Right lobe of liver (tissue), 4 donors: ENCODE data around the gene MTAP.

Experiments
- POLR2A ChIP-seq: fragments of 450-650 bp; IDR thresholded peaks from one replicate; pipeline ENCODE4 v1.6.1; 2017; ENCODE audit warnings: antibody characterized with exemption, mild to moderate bottlenecking
- TF ChIP-seq, protein P1 (sequence below), 4 donors: fragments of 200-600 bp in 3 of 4; fragments of 450-650 bp in 1 of 4; IDR thresholded peaks; one replicate each; pipeline versions ENCODE4 v1.5.1 to v1.8.0; 2016 to 2022; ENCODE audit warnings: antibody characterized with exemption in 4 of 4, mild to moderate bottlenecking in 2 of 4
- donor health status: DM: no; HTN: no; CAD: no.
- donor health status: DM: no; HTN: no; CAD: no.
- donor health status: DM: no; HTN: yes; CAD: no.

DNA sequence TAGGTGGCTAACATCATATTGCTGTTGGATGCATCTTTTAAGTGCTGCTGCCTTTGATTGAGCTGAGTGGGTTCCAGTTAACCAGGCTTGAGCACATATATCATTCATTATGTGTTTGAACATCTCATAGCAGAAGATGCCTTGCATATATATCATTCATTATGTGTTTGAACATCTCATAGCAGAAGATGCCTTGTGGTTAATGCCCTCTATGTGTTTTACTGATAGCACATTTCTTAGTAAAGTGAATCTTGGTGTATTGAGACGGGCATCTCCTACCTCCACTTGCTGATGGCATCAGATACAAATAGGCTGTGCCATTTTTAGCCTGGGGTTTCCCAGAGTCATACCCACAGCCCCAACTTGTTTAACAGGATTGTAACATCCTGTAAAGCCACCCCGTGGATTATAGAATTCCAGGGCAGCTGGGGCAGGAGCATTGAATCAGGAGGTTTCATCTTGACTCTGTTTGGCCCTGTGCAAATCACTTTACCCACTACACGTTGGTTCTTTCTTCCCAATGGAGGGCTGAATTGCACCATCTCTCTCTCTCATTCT lies 26.5 kb downstream of the MTAP start:
- TF ChIP-seq, protein P1, sequence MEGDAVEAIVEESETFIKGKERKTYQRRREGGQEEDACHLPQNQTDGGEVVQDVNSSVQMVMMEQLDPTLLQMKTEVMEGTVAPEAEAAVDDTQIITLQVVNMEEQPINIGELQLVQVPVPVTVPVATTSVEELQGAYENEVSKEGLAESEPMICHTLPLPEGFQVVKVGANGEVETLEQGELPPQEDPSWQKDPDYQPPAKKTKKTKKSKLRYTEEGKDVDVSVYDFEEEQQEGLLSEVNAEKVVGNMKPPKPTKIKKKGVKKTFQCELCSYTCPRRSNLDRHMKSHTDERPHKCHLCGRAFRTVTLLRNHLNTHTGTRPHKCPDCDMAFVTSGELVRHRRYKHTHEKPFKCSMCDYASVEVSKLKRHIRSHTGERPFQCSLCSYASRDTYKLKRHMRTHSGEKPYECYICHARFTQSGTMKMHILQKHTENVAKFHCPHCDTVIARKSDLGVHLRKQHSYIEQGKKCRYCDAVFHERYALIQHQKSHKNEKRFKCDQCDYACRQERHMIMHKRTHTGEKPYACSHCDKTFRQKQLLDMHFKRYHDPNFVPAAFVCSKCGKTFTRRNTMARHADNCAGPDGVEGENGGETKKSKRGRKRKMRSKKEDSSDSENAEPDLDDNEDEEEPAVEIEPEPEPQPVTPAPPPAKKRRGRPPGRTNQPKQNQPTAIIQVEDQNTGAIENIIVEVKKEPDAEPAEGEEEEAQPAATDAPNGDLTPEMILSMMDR (IDR thresholded peaks at IDR 0.05), result no peak
- no peak for TF ChIP-seq POLR2A
